Parathyroid adenoma (tissue), 2 donors: ENCODE data around the gene ZDHHC6.

Source experiments
- H2AFZ ChIP-seq: fragments of 300-600 bp; sonication (generic); one replicate; pipeline ENCODE4 v1.7.0; 2017; ENCODE audit warnings: antibody characterized with exemption, mild to moderate bottlenecking
- H3K27ac ChIP-seq: fragments of 300-600 bp; sonication (generic); one replicate; pipeline ENCODE4 v1.7.0; 2017
- H3K27me3 ChIP-seq: fragments of 300-600 bp; sonication (generic); one replicate; pipeline ENCODE4 v1.7.0; 2017; ENCODE audit warnings: low read length; ENCODE audit not compliant: control insufficient read depth, insufficient read depth
- H3K36me3 ChIP-seq: fragments of 300-600 bp; sonication (generic); one replicate; pipeline ENCODE4 v1.7.0; 2017; ENCODE audit warnings: low read length; ENCODE audit not compliant: control insufficient read depth, insufficient read depth
- H3K4me1 ChIP-seq: fragments of 300-600 bp; sonication (generic); one replicate; pipeline ENCODE4 v1.7.0; 2017; ENCODE audit warnings: control low read depth
- H3K4me2 ChIP-seq: fragments of 300-600 bp; sonication (generic); one replicate; pipeline ENCODE4 v1.7.0; 2017; ENCODE audit warnings: low read length
- H3K4me3 ChIP-seq: fragments of 300-600 bp; sonication (generic); one replicate; pipeline ENCODE4 v1.7.0; 2017; ENCODE audit warnings: low read depth, low read length
- H3K79me2 ChIP-seq: fragments of 300-600 bp; sonication (generic); one replicate; pipeline ENCODE4 v1.7.0; 2017; ENCODE audit warnings: control low read depth
- H3K9ac ChIP-seq: fragments of 300-600 bp; sonication (generic); one replicate; pipeline ENCODE4 v1.7.0; 2017; ENCODE audit warnings: mild to moderate bottlenecking
- H3K9me3 ChIP-seq: fragments of 300-600 bp; sonication (generic); one replicate; pipeline ENCODE4 v1.7.0; 2017; ENCODE audit warnings: low read length; ENCODE audit not compliant: control insufficient read depth
- CTCF ChIP-seq: fragments of 300-600 bp; sonication (generic); IDR thresholded peaks from one replicate; pipeline ENCODE4 v1.7.0; 2017; ENCODE audit warnings: antibody characterized with exemption, mild to moderate bottlenecking
- donor health status: primary hyperparathyroidism.

ZDHHC6 gene

GRCh38 chr10:112424651-112425050, 22.1 kb downstream of the ZDHHC6 start:
- Histone ChIP-seq H3K27ac (no peak overlapping the region), H3K4me1 (no peaks in the 10 kb centered on the region), H3K9ac (no peak overlapping the region), H3K36me3 (no peaks in the 10 kb centered on the region), H3K27me3 (no peaks in the 10 kb centered on the region), H3K4me2 (no peak overlapping the region), H2AFZ (no peak overlapping the region), H3K9me3 (no peaks in the 10 kb centered on the region), H3K79me2 (no peaks in the 10 kb centered on the region), H3K4me3 (no peak overlapping the region)
- no peak for TF ChIP-seq CTCF

DNA sequence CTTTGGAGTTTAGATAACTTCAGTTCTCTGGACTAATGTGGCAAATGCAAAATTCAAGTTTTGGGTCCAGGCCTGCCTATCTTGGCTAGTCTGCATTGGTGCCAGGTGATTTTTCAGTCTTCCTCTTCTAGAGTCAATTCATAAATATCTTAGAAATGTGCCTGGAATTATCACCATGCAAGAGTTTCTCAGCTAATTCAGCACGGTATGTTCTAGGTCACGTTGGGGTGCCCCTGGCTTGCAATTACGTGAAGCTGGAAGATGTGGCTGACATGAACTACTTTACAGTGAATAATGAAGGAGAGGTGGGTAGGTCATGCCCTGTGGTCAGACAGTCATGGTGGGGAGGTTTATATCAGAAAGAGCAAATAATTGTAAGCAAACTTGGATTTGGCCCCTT, 25.0 kb downstream of the ZDHHC6 start:
- no peak overlapping the region for H3K4me3 ChIP-seq

DNA sequence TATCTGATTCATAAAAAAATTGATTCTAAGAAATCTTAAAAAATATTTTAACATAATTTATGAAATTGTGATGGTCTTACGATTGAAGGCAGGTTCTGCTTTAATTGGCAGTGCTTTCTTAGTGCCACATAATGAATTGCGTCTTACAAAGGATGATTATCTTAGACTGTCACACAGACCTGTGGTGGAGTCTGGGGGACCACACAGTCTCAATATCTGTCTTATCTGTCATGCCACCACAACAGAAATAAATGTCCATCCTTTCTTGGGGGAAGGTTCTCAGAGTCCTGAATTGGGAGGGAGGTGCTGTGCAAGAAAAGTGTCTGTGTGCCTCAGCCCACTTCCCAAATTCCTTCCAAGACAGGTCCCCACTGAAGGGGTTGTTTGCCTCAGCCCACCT, 34.0 kb downstream of the ZDHHC6 start:
- H3K27me3 ChIP-seq, result no peaks in the 10 kb centered on the region

More for the DNA sequence above, 25.0 kb downstream of the ZDHHC6 start:
- Histone ChIP-seq H2AFZ (no peak overlapping the region), H3K36me3 (no peaks in the 10 kb centered on the region), H3K9ac (no peak overlapping the region), H3K4me1 (no peaks in the 10 kb centered on the region), H3K27ac (no peak overlapping the region), H3K27me3 (no peaks in the 10 kb centered on the region), H3K9me3 (no peaks in the 10 kb centered on the region), H3K79me2 (no peaks in the 10 kb centered on the region), H3K4me2 (no peak overlapping the region)
- TF ChIP-seq CTCF, result no peak

DNA sequence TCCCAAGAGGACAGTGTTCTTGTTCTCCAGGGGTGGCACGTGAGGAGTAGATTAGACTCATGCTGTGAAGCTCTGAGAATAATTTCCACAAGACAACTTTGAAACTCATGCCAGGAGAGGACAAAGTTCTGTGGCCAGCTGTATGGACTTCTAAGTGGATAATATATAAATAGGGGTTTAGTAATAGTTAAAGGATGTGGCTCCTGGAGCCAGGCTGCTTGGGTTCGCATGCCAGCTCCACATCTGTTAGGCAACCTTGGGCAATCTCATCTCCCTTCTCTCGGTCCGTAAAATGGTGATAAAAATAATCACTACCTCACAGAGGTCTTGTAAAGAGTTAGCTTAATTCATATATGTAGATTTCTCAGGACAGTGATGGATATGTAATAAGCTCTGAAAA, 37.0 kb downstream of the ZDHHC6 start:
- Histone ChIP-seq H3K27ac (no peak overlapping the region), H3K27me3 (no peaks in the 10 kb centered on the region), H3K9me3 (no peaks in the 10 kb centered on the region), H3K4me2 (no peak overlapping the region), H3K9ac (no peak overlapping the region), H3K4me1 (no peaks in the 10 kb centered on the region), H3K4me3 (no peak overlapping the region), H3K36me3 (no peaks in the 10 kb centered on the region), H3K79me2 (no peaks in the 10 kb centered on the region), H2AFZ (no peak overlapping the region)
- TF ChIP-seq CTCF, result no peak

More for the DNA sequence above, 34.0 kb downstream of the ZDHHC6 start:
- H3K9ac ChIP-seq, result no peak overlapping the region
- H3K79me2 ChIP-seq, result no peaks in the 10 kb centered on the region
- H3K36me3 ChIP-seq, result no peaks in the 10 kb centered on the region
- no peak overlapping the region for H2AFZ ChIP-seq
- H3K4me2 ChIP-seq, result no peak overlapping the region
- H3K27ac ChIP-seq, result no peak overlapping the region
- no peaks in the 10 kb centered on the region for H3K9me3 ChIP-seq
- H3K4me3 ChIP-seq, result no peak overlapping the region
- no peak for TF ChIP-seq CTCF
- H3K4me1 ChIP-seq, result no peaks in the 10 kb centered on the region

- no peaks in the 10 kb centered on the region for H3K4me1 ChIP-seq
- H3K79me2 ChIP-seq, result no peaks in the 10 kb centered on the region
- H3K36me3 ChIP-seq, result no peaks in the 10 kb centered on the region
- no peak overlapping the region for H3K4me2 ChIP-seq
- H2AFZ ChIP-seq, result no peak overlapping the region
- no peak for TF ChIP-seq CTCF
- H3K9ac ChIP-seq, result no peak overlapping the region
- no peak overlapping the region for H3K4me3 ChIP-seq
- H3K27ac ChIP-seq, result no peak overlapping the region
- no peaks in the 10 kb centered on the region for H3K9me3 ChIP-seq
- no peaks in the 10 kb centered on the region for H3K27me3 ChIP-seq
Measured at GRCh38 chr10:112409299-112409698, 37.4 kb downstream of the ZDHHC6 start.
